Prostate gland (tissue), 2 donors: ENCODE measurements around the gene SAMD3.

Experiments used
- CTCF ChIP-seq, 4 experiments: fragments of 200-600 bp in 2 of 4; fragments of 450-650 bp in 2 of 4; sonication (generic) in 2 of 4; IDR thresholded peaks; 1 replicate in 3 of 4; 2 replicates in 1 of 4; pipeline ENCODE4 v1.5.1; 2016 to 2019; ENCODE audit warnings: antibody characterized with exemption in 4 of 4, mild to moderate bottlenecking in 2 of 4, moderate library complexity in 2 of 4
- POLR2A ChIP-seq: fragments of 450-650 bp; IDR thresholded peaks from one replicate; pipeline ENCODE4 v1.6.1; 2016; ENCODE audit warnings: antibody characterized with exemption, mild to moderate bottlenecking
- POLR2AphosphoS5 ChIP-seq: sonication (generic); formaldehyde crosslinking; IDR thresholded peaks from one replicate; pipeline ENCODE4 v1.6.1; 2017; ENCODE audit warnings: antibody characterized with exemption

- no peak for TF ChIP-seq CTCF (IDR thresholded peaks at IDR 0.05)
- no peak for TF ChIP-seq POLR2AphosphoS5
- no peak for TF ChIP-seq POLR2A
Observed at GRCh38 chr6:130164251-130164650, 58.5 kb downstream of the SAMD3 start.
